ENCODE measurements around the gene RGS1.

- TF ChIP-seq EZH2 (optimal IDR thresholded peaks at IDR 0.05; ENCODE audit: low read depth, low read length) (no peak), CTCF (IDR thresholded peaks at IDR 0.05; ENCODE audit: low read length) (no peak)
Measured at GRCh38 chr1:192549937-192550336, 25.6 kb upstream of the RGS1 start.
